ENCODE data around the gene PFKM.

- TF ChIP-seq EZH2phosphoT487 (IDR thresholded peaks at IDR 0.05; ENCODE audit: borderline replicate concordance, low read length), result no peak
- peak; percentile 70 for TF ChIP-seq CTCF (IDR thresholded peaks at IDR 0.05; ENCODE audit: low read depth, low read length, poor library complexity, severe bottlenecking)
These were observed 64.1 kb downstream of the PFKM start, which contains the start of gene CCDC184 for GRCh38 chr12:48183091-48183875.

Measured in DOHH2 (cell line).